Measurements from ENCODE around the gene PLCB2. TPM values are rescaled to one million over a fixed set of nuclear protein-coding genes. Genes with fewer than 3 reads are reported as not detected.

PLCB2 gene
- total RNA-seq, 3 donors from 2014 or later (not counting 1 experiment from before 2014, with no cell fraction given): 345 to 440 (median 432) TPM

DNA sequence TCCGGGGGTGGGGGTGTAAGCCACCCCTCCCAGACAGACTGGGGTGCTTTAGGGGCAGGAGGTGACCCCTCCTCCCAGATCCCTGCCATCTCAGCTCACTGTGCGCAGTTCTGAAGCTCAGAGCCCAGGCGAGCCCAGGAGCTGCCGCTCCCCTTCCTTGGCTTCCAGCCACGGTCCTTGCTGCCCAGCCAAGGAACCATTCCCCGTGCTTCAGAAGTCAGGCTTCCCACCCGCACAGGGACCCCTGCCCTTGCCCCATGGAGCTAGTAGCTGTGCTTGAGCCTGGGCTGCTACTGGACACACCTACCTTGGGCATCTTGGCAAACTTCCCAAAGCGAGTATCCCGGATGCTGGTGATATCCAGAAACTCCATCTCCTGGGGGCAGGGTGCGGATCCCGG lies 4.8 kb downstream of the PLCB2 start:
- H3K4me3 Mint-ChIP-seq: no peak overlapping the region
- 97% methylated on average over 10 of the region's 11 CpGs for WGBS (ENCODE audit: insufficient coverage)
- no peaks in the 10 kb centered on the region for H3K27me3 Mint-ChIP-seq (ENCODE audit: low read depth in 2 of 2)
- DNase-seq: no peak
- H3K27ac Mint-ChIP-seq: peak overlapping the region in 1 of 2 donors; percentile 63
- no peak for ATAC-seq
- H3K4me3 ChIP-seq (ENCODE audit: low read length): no peak overlapping the region
- no peaks in the 10 kb centered on the region for H3K9me3 Mint-ChIP-seq
- no peaks in the 10 kb centered on the region for H3K9me3 ChIP-seq (ENCODE audit: control insufficient read depth, insufficient read depth, low read length)
- intact Hi-C loops (cut with micrococcal nuclease): no loop called here
- peaks cover 8% of the 10 kb centered on the region for H3K36me3 Mint-ChIP-seq
- peaks cover 63% of the 10 kb centered on the region for H3K36me3 ChIP-seq (ENCODE audit: control insufficient read depth, insufficient read depth, low read length)
- H3K4me1 Mint-ChIP-seq: peaks cover 44 to 47% of the 10 kb centered on the region in 2 donors
- H3K4me1 ChIP-seq (ENCODE audit: control insufficient read depth, insufficient read depth, low read length): peaks cover 35% of the 10 kb centered on the region
- H3K27ac ChIP-seq (ENCODE audit: low read length): no peak overlapping the region
- no peaks in the 10 kb centered on the region for H3K27me3 ChIP-seq (ENCODE audit: control insufficient read depth, insufficient read depth, low read length)
- TF ChIP-seq, protein P1, sequence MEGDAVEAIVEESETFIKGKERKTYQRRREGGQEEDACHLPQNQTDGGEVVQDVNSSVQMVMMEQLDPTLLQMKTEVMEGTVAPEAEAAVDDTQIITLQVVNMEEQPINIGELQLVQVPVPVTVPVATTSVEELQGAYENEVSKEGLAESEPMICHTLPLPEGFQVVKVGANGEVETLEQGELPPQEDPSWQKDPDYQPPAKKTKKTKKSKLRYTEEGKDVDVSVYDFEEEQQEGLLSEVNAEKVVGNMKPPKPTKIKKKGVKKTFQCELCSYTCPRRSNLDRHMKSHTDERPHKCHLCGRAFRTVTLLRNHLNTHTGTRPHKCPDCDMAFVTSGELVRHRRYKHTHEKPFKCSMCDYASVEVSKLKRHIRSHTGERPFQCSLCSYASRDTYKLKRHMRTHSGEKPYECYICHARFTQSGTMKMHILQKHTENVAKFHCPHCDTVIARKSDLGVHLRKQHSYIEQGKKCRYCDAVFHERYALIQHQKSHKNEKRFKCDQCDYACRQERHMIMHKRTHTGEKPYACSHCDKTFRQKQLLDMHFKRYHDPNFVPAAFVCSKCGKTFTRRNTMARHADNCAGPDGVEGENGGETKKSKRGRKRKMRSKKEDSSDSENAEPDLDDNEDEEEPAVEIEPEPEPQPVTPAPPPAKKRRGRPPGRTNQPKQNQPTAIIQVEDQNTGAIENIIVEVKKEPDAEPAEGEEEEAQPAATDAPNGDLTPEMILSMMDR (IDR thresholded peaks at IDR 0.05): no peak

DNA sequence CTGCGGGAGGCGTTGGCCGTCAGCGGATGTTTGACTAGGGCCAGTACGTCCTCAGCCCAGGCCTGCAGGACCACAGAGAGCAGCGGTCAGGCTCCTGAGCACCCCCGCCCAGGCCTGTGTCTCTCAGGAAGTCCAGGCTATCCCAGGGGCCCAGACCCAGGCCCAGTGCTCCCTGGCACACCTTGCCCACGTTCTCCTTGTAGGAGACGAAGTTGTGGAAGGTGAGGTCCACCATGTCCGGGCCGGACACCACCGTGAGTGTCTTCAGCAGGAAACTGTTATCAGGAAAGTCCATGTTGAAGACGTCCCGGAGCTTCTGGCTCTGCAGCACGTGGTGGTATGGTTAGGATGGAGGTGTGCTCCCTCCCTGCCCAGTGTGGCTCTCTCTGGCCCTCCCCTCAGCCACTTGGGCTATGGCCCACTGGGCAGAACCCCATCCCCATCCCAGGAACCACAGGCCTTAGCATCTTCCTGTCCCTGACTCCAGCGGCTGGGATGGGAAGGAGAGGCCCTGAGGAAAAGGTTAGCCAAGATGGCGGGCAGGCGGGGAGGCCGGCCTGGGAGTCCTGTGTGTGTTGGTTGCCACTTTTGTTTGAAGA lies 5.3 kb downstream of the PLCB2 start:
- no peaks in the 10 kb centered on the region for H3K9me3 Mint-ChIP-seq
- H3K27me3 Mint-ChIP-seq (ENCODE audit: low read depth in 2 of 2): no peaks in the 10 kb centered on the region
- H3K4me3 Mint-ChIP-seq: no peak overlapping the region
- peaks cover 69% of the 10 kb centered on the region for H3K36me3 ChIP-seq (ENCODE audit: control insufficient read depth, insufficient read depth, low read length)
- ATAC-seq: no peak
- no peak overlapping the region for H3K27ac ChIP-seq (ENCODE audit: low read length)
- peaks cover 33% of the 10 kb centered on the region for H3K4me1 ChIP-seq (ENCODE audit: control insufficient read depth, insufficient read depth, low read length)
- no peaks in the 10 kb centered on the region for H3K27me3 ChIP-seq (ENCODE audit: control insufficient read depth, insufficient read depth, low read length)
- DNase-seq: no peak
- peaks cover 44 to 46% of the 10 kb centered on the region in 2 donors for H3K4me1 Mint-ChIP-seq
- no peak overlapping the region for H3K27ac Mint-ChIP-seq
- peaks cover 8% of the 10 kb centered on the region for H3K36me3 Mint-ChIP-seq
- no peak overlapping the region for H3K4me3 ChIP-seq (ENCODE audit: low read length)
- intact Hi-C loops (cut with micrococcal nuclease): no loop called here
- TF ChIP-seq, protein P1 (IDR thresholded peaks at IDR 0.05): no peak
- WGBS (ENCODE audit: insufficient coverage): 95% methylated on average over 19 of the region's 19 CpGs
- H3K9me3 ChIP-seq (ENCODE audit: control insufficient read depth, insufficient read depth, low read length): no peaks in the 10 kb centered on the region

DNA sequence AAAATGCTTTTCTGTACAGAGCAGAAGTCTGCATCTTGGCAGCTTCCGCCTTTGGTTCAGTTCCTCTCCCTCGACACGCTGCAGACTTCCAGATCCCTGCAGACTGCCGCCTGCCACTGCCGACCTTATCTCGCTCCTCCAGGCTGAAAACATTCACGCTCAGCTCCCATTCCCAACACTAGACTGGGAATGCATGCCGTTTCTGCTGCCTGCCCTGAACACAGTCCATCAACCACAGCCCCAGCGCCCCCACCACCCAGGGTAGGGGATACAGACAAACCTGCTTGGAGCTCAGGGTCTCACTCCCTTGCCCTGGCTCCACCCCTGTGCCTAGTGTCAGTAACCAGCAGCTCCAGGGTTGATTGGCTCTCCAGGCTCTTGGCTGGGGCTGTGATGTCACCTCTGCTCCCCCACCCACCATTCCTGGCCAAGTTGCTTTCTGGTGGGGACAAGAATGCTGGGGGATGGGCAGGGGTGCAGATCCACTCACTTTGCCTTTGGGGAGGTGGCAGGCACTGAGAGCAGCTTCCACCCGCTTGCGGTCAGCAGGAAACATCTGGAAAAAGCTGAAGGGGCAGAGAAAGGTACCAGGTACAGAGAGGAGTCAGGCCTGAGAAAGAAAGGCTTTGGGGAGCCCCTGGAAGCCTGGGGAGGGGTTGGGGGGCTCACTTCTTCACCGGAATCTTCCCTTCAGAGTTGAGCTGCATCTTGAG lies 6.1 kb downstream of the PLCB2 start:
- Mint-ChIP-seq H3K9me3 (no peaks in the 10 kb centered on the region), H3K27ac (no peak overlapping the region), H3K27me3 (ENCODE audit: low read depth in 2 of 2) (no peaks in the 10 kb centered on the region), H3K4me1 (peaks cover 41 to 45% of the 10 kb centered on the region in 2 donors), H3K4me3 (no peak overlapping the region), H3K36me3 (peaks cover 8% of the 10 kb centered on the region)
- Histone ChIP-seq H3K4me1 (ENCODE audit: control insufficient read depth, insufficient read depth, low read length) (peaks cover 26% of the 10 kb centered on the region), H3K27me3 (ENCODE audit: control insufficient read depth, insufficient read depth, low read length) (no peaks in the 10 kb centered on the region), H3K36me3 (ENCODE audit: control insufficient read depth, insufficient read depth, low read length) (peaks cover 75% of the 10 kb centered on the region), H3K27ac (ENCODE audit: low read length) (no peak overlapping the region), H3K9me3 (ENCODE audit: control insufficient read depth, insufficient read depth, low read length) (no peaks in the 10 kb centered on the region), H3K4me3 (ENCODE audit: low read length) (no peak overlapping the region)
- ATAC-seq: no peak
- WGBS (ENCODE audit: insufficient coverage): 75% methylated on average over 12 of the region's 12 CpGs
- intact Hi-C loops (cut with micrococcal nuclease): no loop called here
- DNase-seq: no peak
- TF ChIP-seq, protein P1 (IDR thresholded peaks at IDR 0.05): no peak
